ENCODE data around the gene CPN2.
A peak's percentile ranks its signal among the peaks of the same experiment; 100 is the strongest.

Gene CPN2

GRCh38 chr3:194351080-194351672 is at the start of gene CPN2:
CPN2 (minus strand) TSS chr3:194351328; CDS start chr3:194342702, 8,626 bp downstream.
- no peaks in the 10 kb centered on the region for H3K36me3 ChIP-seq (ENCODE audit: insufficient read depth, low read length)
- TF ChIP-seq, protein P1, sequence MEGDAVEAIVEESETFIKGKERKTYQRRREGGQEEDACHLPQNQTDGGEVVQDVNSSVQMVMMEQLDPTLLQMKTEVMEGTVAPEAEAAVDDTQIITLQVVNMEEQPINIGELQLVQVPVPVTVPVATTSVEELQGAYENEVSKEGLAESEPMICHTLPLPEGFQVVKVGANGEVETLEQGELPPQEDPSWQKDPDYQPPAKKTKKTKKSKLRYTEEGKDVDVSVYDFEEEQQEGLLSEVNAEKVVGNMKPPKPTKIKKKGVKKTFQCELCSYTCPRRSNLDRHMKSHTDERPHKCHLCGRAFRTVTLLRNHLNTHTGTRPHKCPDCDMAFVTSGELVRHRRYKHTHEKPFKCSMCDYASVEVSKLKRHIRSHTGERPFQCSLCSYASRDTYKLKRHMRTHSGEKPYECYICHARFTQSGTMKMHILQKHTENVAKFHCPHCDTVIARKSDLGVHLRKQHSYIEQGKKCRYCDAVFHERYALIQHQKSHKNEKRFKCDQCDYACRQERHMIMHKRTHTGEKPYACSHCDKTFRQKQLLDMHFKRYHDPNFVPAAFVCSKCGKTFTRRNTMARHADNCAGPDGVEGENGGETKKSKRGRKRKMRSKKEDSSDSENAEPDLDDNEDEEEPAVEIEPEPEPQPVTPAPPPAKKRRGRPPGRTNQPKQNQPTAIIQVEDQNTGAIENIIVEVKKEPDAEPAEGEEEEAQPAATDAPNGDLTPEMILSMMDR (conservative IDR thresholded peaks at IDR 0.05; ENCODE audit: low read length): no peak
- no peak for TF ChIP-seq EZH2phosphoT487 (IDR thresholded peaks at IDR 0.05; ENCODE audit: borderline replicate concordance)
- no peaks in the 10 kb centered on the region for H3K4me1 ChIP-seq (ENCODE audit: insufficient read depth, low read length, poor library complexity, severe bottlenecking)
- H3K4me2 ChIP-seq (ENCODE audit: low read depth, low read length, poor library complexity, severe bottlenecking): no peak within 1 kb of the TSS
- H3K9me3 ChIP-seq (ENCODE audit: insufficient read depth, low read depth, low read length): no peaks in the 10 kb centered on the region
- H3K9me2 ChIP-seq (replicated peaks; ENCODE audit: low read depth, low read length): no peaks in the 10 kb centered on the region
- no peak within 1 kb of the TSS for H3K9ac ChIP-seq (ENCODE audit: low read depth, low read length, poor library complexity, severe bottlenecking)
- no peaks in the 10 kb centered on the region for H4K20me1 ChIP-seq (ENCODE audit: insufficient read depth, low read length, poor library complexity, severe bottlenecking)
- no peak within 1 kb of the TSS for H2AFZ ChIP-seq (ENCODE audit: low read length)
- H3K4me3 ChIP-seq (ENCODE audit: low read length, poor library complexity, severe bottlenecking): no peak within 1 kb of the TSS
- no peaks in the 10 kb centered on the region for H3K79me2 ChIP-seq (ENCODE audit: insufficient read depth, low read length)
- H3F3A ChIP-seq (ENCODE audit: low read depth): no peaks in the 10 kb centered on the region
- H3K27me3 ChIP-seq (ENCODE audit: insufficient read depth, low read length, poor library complexity, severe bottlenecking): no peaks in the 10 kb centered on the region

DNA sequence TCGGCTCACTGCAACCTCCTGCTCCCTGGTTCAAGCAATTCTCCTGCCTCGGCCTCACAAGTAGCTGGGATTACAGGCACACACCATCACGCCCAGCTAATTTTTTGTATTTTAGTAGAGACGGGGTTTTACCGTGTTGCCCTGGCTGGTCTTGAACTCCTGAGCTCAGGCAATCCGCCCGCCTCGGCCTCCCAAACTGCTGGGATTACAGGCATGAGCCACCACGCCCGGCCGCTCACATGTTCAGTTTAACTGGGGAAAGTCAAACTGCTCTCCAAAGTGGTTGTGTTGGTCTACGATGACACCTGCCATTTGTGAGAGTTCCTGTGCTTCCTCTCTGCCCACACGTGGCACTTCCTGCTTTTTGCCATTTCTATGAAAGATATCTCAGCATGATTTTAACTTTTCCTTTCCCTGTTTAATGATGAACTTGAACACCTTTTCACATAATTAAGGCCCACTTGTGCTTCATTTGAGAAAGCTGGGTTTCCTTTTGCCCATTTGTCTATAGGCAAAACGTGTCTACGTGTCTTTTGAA is 48.8 kb upstream of the CPN2 start:
- Histone ChIP-seq H3K9me2 (replicated peaks; ENCODE audit: low read depth, low read length) (no peaks in the 10 kb centered on the region), H3K36me3 (ENCODE audit: insufficient read depth, low read length) (peaks cover 2% of the 10 kb centered on the region; the same call in 1 of the 2 replicates), H3K4me2 (ENCODE audit: low read depth, low read length, poor library complexity, severe bottlenecking) (peak overlapping the region; percentile 91), H3K9ac (ENCODE audit: low read depth, low read length, poor library complexity, severe bottlenecking) (no peak overlapping the region), H3F3A (ENCODE audit: low read depth) (0 out of 2 replicates have a peak, but pooled peaks cover 4% of the 10 kb centered on the region), H3K4me1 (ENCODE audit: insufficient read depth, low read length, poor library complexity, severe bottlenecking) (peaks cover 35% of the 10 kb centered on the region), H3K4me3 (ENCODE audit: low read length, poor library complexity, severe bottlenecking) (no peak overlapping the region), H3K9me3 (ENCODE audit: insufficient read depth, low read depth, low read length) (no peaks in the 10 kb centered on the region), H3K79me2 (ENCODE audit: insufficient read depth, low read length) (no peaks in the 10 kb centered on the region), H3K27me3 (ENCODE audit: insufficient read depth, low read length, poor library complexity, severe bottlenecking) (no peaks in the 10 kb centered on the region), H2AFZ (ENCODE audit: low read length) (no peak overlapping the region), H4K20me1 (ENCODE audit: insufficient read depth, low read length, poor library complexity, severe bottlenecking) (no peaks in the 10 kb centered on the region)
- no peak for TF ChIP-seq EZH2phosphoT487 (IDR thresholded peaks at IDR 0.05; ENCODE audit: borderline replicate concordance)
- TF ChIP-seq, protein P1 (conservative IDR thresholded peaks at IDR 0.05; ENCODE audit: low read length): no peak

GRCh38 chr3:194399166-194399565 is 48.0 kb upstream of the CPN2 start, which contains the start of gene GP5:
GP5 (minus strand) TSS chr3:194399266; CDS start chr3:194398282, 984 bp downstream.
- H3K9me2 ChIP-seq (replicated peaks; ENCODE audit: low read depth, low read length): no peaks in the 10 kb centered on the region
- peak within 1 kb of the TSS; percentile 62 for H3K9ac ChIP-seq (ENCODE audit: low read depth, low read length, poor library complexity, severe bottlenecking)
- H4K20me1 ChIP-seq (ENCODE audit: insufficient read depth, low read length, poor library complexity, severe bottlenecking): no peaks in the 10 kb centered on the region
- peaks cover 35% of the 10 kb centered on the region for H3K4me1 ChIP-seq (ENCODE audit: insufficient read depth, low read length, poor library complexity, severe bottlenecking)
- TF ChIP-seq EZH2phosphoT487 (IDR thresholded peaks at IDR 0.05; ENCODE audit: borderline replicate concordance): no peak
- TF ChIP-seq, protein P1 (conservative IDR thresholded peaks at IDR 0.05; ENCODE audit: low read length): no peak
- H3K79me2 ChIP-seq (ENCODE audit: insufficient read depth, low read length): no peaks in the 10 kb centered on the region
- H3K36me3 ChIP-seq (ENCODE audit: insufficient read depth, low read length): no peaks in the 10 kb centered on the region
- no peaks in the 10 kb centered on the region for H3K9me3 ChIP-seq (ENCODE audit: insufficient read depth, low read depth, low read length)
- H3F3A ChIP-seq (ENCODE audit: low read depth): 0 out of 2 replicates have a peak, but pooled peaks cover 4% of the 10 kb centered on the region
- H3K4me2 ChIP-seq (ENCODE audit: low read depth, low read length, poor library complexity, severe bottlenecking): peak within 1 kb of the TSS; percentile 91
- H3K4me3 ChIP-seq (ENCODE audit: low read length, poor library complexity, severe bottlenecking): peak within 1 kb of the TSS; percentile 72
- peak within 1 kb of the TSS; percentile 84 for H2AFZ ChIP-seq (ENCODE audit: low read length)
- no peaks in the 10 kb centered on the region for H3K27me3 ChIP-seq (ENCODE audit: insufficient read depth, low read length, poor library complexity, severe bottlenecking)
